Stimulated activated CD8-positive, alpha-beta memory T cell treated with anti-CD3 and anti-CD28 coated beads, Interleukin-7, amount 100 ng/mL, for 24 hours (primary cell): ENCODE measurements around the gene GPRC5B.

Experiments
- DNase-seq: peaks from one replicate; pipeline ENCODE4 v3.0.0-alpha.2; 2020; ENCODE audit warnings: low read depth

The GPRC5B gene

GRCh38 chr16:19872179-19872863 lies 12.3 kb downstream of the GPRC5B start:
- no peak for DNase-seq

DNA sequence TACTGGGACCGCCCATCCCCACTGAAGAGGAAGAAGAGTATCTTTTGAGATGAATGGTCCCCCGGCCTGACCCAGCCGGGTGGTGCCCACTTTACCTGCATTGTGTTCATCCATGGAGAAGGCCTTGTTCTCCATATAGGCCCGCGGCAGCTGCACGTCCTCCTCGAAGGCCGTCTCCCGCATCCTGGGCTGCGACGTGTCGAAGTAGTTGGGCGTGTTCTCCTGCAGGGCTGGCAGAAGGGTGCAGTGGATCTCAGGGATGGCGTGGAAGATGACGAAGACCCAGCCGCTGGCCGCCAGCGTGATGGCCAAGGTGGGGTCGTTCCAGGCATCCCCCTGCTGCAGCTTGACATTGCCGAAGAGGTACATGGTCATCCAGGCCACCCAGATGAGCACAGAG lies 12.9 kb downstream of the GPRC5B start:
- DNase-seq, result no peak

DNA sequence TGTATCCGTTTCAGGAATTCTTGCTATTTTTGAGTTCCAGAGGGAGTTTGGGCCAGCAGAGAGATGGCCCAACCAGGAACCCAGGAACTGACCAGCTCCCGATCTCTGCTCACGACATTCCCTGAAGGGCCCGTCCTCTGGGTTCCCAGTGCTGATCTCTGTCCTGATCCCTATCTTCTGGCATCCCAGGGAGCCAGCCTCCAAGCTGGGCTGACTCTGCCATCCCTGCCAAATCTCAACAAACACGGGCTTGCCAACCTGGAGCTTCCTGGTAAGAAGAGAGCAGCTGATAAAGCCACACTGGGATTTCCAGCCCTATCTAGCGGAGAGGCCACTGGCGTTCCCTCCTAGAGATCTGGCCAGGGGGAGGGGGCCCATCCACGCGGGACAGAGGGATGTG lies 16.2 kb downstream of the GPRC5B start:
- DNase-seq, result no peak

DNA sequence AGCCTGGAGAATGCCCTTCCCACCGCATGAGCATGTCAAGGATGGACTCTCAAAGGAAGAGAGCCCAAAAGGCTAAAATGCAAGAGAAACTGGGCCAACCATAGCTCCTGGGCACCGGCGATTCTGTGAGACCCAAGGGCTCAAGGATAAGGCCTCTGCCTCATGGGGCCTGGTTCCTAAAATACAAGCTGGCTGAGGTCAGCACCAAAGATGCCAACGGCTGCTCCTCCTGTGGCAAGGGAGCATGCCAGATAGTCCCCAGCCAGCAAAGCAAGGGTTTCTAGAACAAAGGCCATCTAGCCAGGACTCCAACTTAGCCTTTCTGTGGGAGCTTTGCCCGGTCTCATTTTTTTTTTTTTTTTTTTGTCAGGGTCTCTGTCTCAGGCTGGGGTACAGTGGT lies 20.1 kb downstream of the GPRC5B start:
- DNase-seq, result no peak

- DNase-seq, result no peak
Measured at GRCh38 chr16:19863990-19864389, 20.7 kb downstream of the GPRC5B start.

- no peak for DNase-seq
Measured at GRCh38 chr16:19861811-19862327, 22.8 kb downstream of the GPRC5B start.

- no peak for DNase-seq
Measured at GRCh38 chr16:19861133-19861532, 23.5 kb downstream of the GPRC5B start.

- no peak for DNase-seq
Measured at GRCh38 chr16:19860166-19861041, 24.2 kb downstream of the GPRC5B start.

- no peak for DNase-seq
Measured at GRCh38 chr16:19859603-19860002, 25.0 kb downstream of the GPRC5B start.

DNA sequence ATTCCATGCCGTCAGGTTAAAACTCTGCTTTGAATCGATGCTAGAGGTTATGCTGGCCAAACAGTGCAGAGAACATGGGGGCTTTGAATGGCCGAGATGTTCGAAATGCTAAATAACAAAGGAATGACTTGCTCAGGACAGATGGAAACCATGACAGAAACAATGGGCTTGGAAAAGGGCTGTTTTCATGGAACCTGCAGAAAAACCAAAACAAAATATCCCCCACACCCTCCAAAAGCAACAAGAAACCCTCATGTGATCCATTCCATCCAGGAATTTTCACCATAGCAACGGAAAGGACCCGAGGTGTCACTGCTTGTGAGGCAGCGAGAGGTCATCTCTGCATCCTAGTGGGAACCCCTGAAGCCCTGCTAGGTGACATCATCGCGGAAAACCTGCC lies 25.5 kb downstream of the GPRC5B start:
- DNase-seq, result no peak

DNA sequence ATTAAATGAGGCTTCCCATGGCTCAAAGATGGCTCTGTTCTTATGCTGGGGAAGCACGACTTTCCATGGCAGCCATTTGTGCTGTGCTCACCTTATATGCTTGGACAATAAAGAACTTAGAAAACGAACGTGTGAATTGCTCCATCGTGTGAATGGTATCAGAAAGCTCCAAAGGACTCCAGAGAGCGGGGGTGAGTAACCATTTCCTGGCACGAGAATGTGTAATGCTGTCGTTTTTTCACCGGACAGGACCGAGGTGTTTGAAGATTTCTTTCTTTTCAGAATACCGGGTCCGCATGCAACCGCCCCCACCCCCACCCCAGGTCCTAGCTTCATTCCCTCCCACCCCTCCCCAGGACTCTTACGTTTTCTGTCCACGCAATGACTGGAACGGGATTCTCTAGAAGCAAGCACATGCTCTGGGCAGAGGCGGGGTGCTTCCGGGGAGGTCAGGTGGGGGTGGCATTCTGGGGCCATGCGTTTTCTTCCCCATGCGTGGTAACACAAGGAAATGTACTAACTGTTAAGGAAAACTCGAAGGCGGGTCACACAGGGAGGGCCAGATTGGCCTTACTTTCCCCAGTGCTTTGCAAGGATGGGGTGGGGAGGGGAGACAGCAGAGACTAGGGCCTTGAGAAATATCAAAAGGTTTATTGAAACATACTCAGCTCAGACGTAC lies 26.2 kb downstream of the GPRC5B start:
- DNase-seq, result no peak

GRCh38 chr16:19857593-19858339 lies 26.9 kb downstream of the GPRC5B start:
- DNase-seq, result no peak

- DNase-seq, result no peak
Measured at GRCh38 chr16:19856120-19856519, 28.5 kb downstream of the GPRC5B start.

- no peak for DNase-seq
Measured at GRCh38 chr16:19854543-19854876, 30.1 kb downstream of the GPRC5B start.

DNA sequence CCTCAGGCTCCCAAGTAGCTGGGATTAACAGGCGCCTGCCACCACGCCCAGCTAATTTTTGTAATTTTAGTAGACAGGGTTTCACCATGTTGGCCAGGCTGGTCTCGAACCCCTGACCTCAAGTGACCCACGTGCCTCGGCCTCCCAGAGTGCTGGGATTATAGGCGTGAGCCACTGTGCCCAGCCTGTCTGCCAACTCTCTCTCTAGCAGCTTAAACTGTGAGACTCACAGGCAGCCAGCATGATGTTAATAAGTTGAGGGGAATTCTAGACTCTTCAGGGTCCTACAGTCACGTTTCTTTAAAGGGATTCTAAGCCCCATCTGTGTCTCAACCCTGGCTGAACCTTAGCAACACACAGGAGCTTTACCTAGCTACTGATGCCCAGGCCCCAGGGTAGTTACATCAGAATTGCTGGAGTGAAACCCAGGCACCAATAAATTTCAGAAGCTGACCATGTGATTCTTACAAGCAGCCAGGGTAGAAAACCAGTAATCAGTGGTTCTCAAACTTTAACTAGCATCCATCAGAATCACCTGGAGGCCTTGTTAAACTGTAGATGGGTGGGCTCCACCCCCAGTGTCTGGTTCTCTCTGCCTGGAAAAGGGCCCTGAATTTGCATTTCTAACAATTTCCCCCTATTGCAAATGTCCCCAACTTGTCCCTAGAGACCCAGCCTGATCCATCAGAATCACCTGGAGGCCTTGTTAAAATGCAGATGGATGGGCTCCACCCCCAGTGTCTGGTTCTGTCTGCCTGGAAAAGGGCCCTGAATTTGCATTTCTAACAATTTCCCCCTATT lies 30.7 kb downstream of the GPRC5B start:
- no peak for DNase-seq

- no peak for DNase-seq
Measured at GRCh38 chr16:19853132-19853741, 31.4 kb downstream of the GPRC5B start.

DNA sequence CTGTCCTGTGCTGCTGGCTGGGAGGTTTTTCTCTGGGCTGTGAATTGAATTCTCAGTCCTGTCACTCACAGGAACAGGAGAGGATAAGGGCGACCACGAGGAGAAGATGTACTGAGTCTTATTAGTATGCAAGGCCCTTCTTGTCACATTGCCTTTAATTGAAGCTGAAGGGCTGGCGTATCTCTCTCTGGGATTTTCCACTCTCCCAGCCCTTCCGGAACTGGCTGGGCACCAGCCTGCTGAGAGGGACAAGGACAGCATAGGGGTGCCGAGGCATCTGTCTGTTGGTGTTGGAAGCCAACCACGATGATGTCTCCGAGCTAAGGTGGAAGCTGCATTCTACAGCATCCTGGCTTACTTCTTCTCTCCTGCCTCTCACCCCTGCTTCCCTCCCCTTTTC lies 33.2 kb downstream of the GPRC5B start:
- DNase-seq, result no peak

GRCh38 chr16:19850131-19850817 lies 34.4 kb downstream of the GPRC5B start:
- DNase-seq, result no peak

DNA sequence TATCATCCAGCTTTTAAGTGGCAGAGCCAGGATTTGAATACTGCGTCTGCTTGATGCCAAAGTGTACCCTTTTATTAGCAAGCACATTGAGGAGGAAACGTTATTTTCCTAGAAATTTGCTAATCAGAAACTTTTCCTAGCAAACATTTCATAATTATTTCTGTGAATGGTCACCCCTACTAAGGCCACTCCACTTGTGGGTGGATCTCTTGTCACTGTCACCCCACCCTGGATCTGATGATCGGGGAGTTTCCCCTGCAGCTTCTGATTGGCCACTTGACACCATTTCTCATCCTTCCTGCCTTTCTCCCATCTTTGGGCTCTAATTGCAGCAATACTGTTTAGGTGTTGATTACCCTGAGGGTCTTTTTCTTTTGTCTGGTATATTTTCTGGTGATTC lies 35.9 kb downstream of the GPRC5B start:
- DNase-seq, result no peak

GRCh38 chr16:19846436-19846835 lies 38.2 kb downstream of the GPRC5B start:
- DNase-seq, result no peak
